Uterus (tissue), 2 donors: ENCODE results near the gene TSSK6.

Source experiments
- POLR2A ChIP-seq, 2 donors: fragments of 450-650 bp; IDR thresholded peaks; one replicate each; pipeline ENCODE4 v1.6.1; 2016; ENCODE audit warnings: antibody characterized with exemption in 2 of 2, mild to moderate bottlenecking in 1 of 2, moderate library complexity in 1 of 2
- TF ChIP-seq, protein P1 (sequence below), 4 experiments: fragments of 200-600 bp in 2 of 4; fragments of 450-650 bp in 2 of 4; sonication (generic) in 2 of 4; IDR thresholded peaks; one replicate each; pipeline ENCODE4 v1.5.1; 2016 to 2019; ENCODE audit warnings: antibody characterized with exemption in 4 of 4, mild to moderate bottlenecking in 2 of 4, moderate library complexity in 1 of 4

DNA sequence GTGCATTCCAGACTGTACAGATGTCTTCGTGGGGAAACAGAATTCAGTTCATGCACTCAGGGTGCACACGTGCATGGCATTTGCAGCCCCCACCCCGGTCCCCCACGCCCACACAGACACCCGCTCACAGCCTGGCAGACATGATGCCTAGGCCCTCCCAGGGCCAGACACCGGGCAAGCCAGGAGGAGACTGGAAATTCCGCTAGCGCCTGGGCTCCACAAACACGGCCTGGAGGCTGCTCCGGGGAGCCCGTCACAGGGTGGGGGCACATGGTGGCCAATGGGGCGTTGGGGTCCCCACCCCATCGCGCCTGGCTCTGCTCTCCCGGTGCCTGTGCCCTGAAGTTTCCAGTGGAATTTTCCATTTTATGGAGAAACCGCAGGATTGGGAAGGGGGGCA lies 26.3 kb upstream of the TSSK6 start:
- TF ChIP-seq, protein P1, sequence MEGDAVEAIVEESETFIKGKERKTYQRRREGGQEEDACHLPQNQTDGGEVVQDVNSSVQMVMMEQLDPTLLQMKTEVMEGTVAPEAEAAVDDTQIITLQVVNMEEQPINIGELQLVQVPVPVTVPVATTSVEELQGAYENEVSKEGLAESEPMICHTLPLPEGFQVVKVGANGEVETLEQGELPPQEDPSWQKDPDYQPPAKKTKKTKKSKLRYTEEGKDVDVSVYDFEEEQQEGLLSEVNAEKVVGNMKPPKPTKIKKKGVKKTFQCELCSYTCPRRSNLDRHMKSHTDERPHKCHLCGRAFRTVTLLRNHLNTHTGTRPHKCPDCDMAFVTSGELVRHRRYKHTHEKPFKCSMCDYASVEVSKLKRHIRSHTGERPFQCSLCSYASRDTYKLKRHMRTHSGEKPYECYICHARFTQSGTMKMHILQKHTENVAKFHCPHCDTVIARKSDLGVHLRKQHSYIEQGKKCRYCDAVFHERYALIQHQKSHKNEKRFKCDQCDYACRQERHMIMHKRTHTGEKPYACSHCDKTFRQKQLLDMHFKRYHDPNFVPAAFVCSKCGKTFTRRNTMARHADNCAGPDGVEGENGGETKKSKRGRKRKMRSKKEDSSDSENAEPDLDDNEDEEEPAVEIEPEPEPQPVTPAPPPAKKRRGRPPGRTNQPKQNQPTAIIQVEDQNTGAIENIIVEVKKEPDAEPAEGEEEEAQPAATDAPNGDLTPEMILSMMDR (IDR thresholded peaks at IDR 0.05): no peak
- TF ChIP-seq POLR2A (IDR thresholded peaks at IDR 0.05): no peak
